Esophagus squamous epithelium (tissue), 4 donors: ENCODE data around the gene SUV39H2.

ENCODE experiments used
- CTCF ChIP-seq, 6 experiments: fragments of 450-650 bp in 4 of 6; fragments of 200-600 bp in 2 of 6; sonication (generic) in 2 of 6; IDR thresholded peaks; one replicate each; pipeline ENCODE4 v1.5.1; 2016 to 2019; ENCODE audit warnings: antibody characterized with exemption in 6 of 6, mild to moderate bottlenecking in 4 of 6, moderate library complexity in 4 of 6
- POLR2A ChIP-seq, 4 donors: fragments of 450-650 bp; IDR thresholded peaks; one replicate each; pipeline ENCODE4 v1.6.1; 2017; ENCODE audit warnings: antibody characterized with exemption in 4 of 4, mild to moderate bottlenecking in 4 of 4, moderate library complexity in 3 of 4

DNA sequence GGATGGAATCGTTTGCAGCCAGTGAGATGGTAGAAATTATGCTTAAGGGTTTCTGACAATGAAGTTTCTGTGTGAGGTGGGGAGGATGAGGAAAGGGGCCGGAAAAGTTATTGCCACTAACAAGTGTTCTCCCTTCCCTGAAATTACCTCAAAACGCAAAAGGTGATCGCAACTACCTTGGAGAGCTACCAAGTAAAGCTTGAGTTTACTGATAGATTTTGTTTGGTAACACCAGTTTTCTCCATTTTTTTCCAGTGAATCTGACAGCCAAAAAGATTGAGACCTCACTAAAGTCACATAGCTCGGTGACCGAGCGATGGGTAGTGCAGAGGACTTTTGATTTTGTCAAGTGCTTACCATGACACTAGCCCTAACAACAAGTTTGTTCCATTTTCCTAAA is 1.6 kb downstream of the SUV39H2 start:
- TF ChIP-seq CTCF (IDR thresholded peaks at IDR 0.05) (no peak), POLR2A (IDR thresholded peaks at IDR 0.05) (no peak)
